ENCODE results near the gene GPC5.

DNA sequence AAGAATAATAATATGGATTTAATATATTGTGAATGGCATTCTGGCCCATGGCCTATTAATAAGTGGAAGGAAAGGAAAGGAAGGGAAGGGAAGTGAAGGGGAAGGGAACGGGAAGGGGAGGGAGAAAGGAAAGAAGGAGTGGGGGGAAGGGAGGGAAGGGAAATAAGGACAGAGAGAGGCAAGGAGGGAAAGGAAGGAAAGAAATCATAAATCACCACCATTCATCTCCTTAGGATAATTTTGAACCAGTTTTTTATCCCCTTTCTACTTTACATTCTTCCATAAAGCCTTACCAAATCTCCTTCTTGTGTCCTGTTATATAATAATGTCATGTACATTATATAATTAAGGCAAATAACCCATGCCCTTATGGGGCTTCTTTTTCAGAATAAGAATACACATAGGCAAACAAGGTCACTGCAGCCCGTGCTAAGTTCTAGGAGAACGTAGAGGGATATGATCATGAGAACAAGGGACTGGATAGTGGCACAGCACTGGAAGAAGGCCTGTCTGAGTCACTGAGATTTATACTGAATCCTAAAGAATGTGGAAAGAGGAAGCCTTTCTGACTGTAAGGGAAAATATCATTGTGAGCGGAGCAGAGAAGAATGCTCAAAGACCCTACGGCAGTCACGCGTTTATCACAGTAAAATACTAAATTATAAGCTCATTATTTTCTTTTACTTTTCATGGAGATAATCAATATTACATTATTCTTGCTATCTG, 1383.7 kb downstream of the GPC5 start:
- TF ChIP-seq, protein P1, sequence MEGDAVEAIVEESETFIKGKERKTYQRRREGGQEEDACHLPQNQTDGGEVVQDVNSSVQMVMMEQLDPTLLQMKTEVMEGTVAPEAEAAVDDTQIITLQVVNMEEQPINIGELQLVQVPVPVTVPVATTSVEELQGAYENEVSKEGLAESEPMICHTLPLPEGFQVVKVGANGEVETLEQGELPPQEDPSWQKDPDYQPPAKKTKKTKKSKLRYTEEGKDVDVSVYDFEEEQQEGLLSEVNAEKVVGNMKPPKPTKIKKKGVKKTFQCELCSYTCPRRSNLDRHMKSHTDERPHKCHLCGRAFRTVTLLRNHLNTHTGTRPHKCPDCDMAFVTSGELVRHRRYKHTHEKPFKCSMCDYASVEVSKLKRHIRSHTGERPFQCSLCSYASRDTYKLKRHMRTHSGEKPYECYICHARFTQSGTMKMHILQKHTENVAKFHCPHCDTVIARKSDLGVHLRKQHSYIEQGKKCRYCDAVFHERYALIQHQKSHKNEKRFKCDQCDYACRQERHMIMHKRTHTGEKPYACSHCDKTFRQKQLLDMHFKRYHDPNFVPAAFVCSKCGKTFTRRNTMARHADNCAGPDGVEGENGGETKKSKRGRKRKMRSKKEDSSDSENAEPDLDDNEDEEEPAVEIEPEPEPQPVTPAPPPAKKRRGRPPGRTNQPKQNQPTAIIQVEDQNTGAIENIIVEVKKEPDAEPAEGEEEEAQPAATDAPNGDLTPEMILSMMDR (IDR thresholded peaks at IDR 0.05; ENCODE audit: control extremely low read depth in 1 of 3, insufficient read depth in 1 of 3, low read depth in 1 of 3, low read length in 3 of 3), result no peak
- TF ChIP-seq TEAD4 (IDR thresholded peaks at IDR 0.05; ENCODE audit: low read depth, low read length) (no peak), HDAC6 (IDR thresholded peaks at IDR 0.05; ENCODE audit: low read depth, low read length) (no peak), RNF2 (IDR thresholded peaks at IDR 0.05; ENCODE audit: borderline replicate concordance, low read depth, low read length, missing control alignments, poor library complexity, severe bottlenecking) (no peak), POLR2A (IDR thresholded peaks at IDR 0.05; ENCODE audit: control extremely low read depth in 1 of 2, low read depth in 2 of 2, low read length in 2 of 2) (no peak)
- TF ChIP-seq, protein P2, sequence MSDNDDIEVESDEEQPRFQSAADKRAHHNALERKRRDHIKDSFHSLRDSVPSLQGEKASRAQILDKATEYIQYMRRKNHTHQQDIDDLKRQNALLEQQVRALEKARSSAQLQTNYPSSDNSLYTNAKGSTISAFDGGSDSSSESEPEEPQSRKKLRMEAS (IDR thresholded peaks at IDR 0.05), result no peak

All from H1 (cell line).